ENCODE measurements around the gene RNF113A.
"Not testable (repeated sequence)": the region's sequence is repeated elsewhere in the genome, so short reads cannot be mapped to it uniquely, and the experiment has no call there.

RNF113A gene

DNA sequence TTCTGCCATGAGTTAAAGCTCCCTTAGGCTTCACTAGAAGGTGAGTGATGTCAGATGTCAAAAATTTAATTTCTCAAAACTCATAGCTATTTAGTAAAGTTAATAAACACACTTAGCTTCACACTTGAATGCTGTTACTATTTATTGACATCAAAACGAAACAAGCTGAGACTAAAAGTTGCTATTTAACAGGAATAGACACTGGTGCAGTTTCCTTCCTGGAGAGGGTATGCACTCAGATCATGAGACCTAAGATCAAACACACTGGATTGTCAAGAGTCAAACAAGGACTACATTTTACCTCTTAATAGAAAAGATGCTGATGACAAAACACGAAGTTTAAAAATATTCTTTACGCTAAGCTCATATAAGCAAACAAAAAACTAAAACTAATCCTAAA is 37.6 kb downstream of the RNF113A start:
- no peak for DNase-seq

DNA sequence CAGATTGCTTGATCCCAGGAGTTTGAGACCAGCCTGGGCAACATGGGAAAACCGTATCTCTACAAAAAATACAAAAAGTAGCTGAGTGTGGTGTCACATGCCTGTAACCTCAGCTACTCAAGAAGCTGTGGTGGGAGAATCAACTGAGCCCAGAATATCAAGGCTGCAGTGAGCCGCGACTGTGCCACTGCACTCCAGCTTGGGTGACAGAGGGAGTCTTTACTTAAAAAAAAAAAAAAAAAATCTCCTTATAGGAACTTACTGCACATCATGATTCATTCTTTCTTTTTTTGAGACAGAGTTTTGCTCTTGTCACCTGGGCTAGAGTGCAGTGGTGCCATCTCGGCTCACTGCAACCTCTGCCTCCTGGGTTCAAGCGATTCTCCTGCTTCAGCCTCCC is 43.1 kb downstream of the RNF113A start:
- no peak for DNase-seq

DNA sequence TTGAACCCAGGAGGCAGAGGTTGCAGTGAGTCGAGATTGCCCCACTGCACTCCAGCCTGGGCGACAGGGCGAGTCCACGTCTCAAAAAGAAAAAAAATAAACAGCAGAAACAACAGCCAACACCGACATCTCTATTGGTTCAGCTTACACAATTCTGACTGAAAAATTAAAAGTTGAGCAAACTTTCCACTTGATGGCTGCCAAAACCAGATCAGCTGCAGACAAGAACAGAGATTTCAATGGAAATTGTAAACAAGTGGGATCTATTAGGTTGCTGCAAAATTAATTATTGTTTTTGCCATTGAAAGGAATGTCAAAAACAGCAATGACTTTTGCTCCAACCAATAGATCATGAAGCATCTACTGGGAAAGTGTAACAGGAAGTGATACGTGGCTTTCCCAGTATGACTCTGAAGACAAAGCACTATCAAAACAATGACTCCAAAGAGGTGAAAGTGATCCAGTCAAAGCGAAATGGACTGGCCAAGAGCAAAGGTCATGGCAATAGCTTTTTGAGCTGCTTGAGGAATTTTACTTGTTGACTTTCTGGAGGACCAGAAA is 45.1 kb downstream of the RNF113A start:
- no peak for DNase-seq

DNA sequence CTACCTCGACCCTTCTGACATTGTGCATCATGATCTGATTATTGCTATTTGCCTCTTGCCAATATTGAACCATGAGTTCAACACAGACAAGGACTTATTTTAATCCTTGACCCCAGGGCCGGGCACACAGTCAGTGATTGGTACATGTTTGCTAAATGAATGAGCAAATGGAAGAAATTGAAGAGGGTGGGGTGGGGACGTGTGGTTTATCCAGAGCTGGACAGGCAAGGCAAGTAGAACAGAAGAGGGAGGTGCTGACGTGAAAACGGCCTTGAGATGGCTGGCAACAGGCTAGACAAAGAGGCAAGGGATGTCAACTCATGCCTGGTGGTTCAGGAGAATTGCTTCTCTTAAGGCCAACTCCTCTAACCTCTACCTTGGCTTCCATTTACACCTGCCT is 47.3 kb downstream of the RNF113A start:
- DNase-seq = not testable (repeated sequence)

DNA sequence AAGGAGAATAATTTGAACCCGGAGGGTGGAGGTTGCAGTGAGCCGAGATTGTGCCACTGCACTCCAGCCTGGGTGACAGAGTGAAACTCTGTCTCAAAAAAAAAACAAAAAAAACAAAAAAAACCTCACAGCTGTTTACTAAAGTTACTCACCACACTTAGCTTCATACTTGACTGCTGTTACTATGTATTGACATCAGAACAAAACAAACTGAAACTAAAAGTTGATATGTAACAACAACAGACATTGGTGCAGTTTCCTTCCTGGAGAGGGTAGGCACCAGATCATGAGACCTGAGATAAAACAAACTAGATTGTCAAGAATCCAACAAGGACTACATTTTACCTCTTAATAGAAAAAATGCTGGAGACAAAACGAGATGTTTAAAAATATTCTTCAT is 49.8 kb downstream of the RNF113A start:
- not testable (repeated sequence) for DNase-seq
